ENCODE results near the gene ADGRE1. TPM values are rescaled to one million over a fixed set of nuclear protein-coding genes. Genes with fewer than 3 reads are reported as not detected.

ADGRE1 gene
- total and polyA plus RNA-seq, 2 experiments from 2014 or later: not detected

GRCh38 chr19:6873708-6874431 is 13.5 kb upstream of the ADGRE1 start:
- H3K36me3 ChIP-seq (ENCODE audit: low read depth): no peaks in the 10 kb centered on the region
- in situ Hi-C loops (cut with MboI): no loop called here
- H3F3A ChIP-seq (ENCODE audit: insufficient read depth): no peaks in the 10 kb centered on the region
- H3K9me2 ChIP-seq (ENCODE audit: insufficient read depth): no peaks in the 10 kb centered on the region
- H4K20me1 ChIP-seq (ENCODE audit: insufficient read depth): no peaks in the 10 kb centered on the region
- no peak for DNase-seq
- H3K9ac ChIP-seq: no peak overlapping the region
- 48 to 51% methylated on average over 10 of the region's 10 CpGs for WGBS, 2 experiments (ENCODE audit: low coverage in 1 of 2, low lambda C conversion rate in 2 of 2, missing lambda C conversion rate in 2 of 2)
- H2AFZ ChIP-seq: no peak overlapping the region
- H3K4me1 ChIP-seq (ENCODE audit: insufficient read depth): no peaks in the 10 kb centered on the region
- TF ChIP-seq EZH2 (IDR thresholded peaks at IDR 0.05; ENCODE audit: insufficient read depth, poor library complexity, severe bottlenecking) (no peak), EZH2phosphoT487 (IDR thresholded peaks at IDR 0.05; ENCODE audit: insufficient read depth, low read depth) (no peak)
- H3K4me3 ChIP-seq: no peak overlapping the region
- no peaks in the 10 kb centered on the region for H3K79me2 ChIP-seq (ENCODE audit: insufficient read depth)
- H3K27me3 ChIP-seq (replicated peaks; ENCODE audit: insufficient read depth): no peaks in the 10 kb centered on the region
- H3K4me2 ChIP-seq (ENCODE audit: unreplicated experiment): no peak overlapping the region
- no peaks in the 10 kb centered on the region for H3K9me3 ChIP-seq (ENCODE audit: low read depth)
- H3K27ac ChIP-seq: no peak overlapping the region

GRCh38 chr19:6875218-6875617 is 12.2 kb upstream of the ADGRE1 start:
- no peak for DNase-seq
- no peak for TF ChIP-seq EZH2phosphoT487 (IDR thresholded peaks at IDR 0.05; ENCODE audit: insufficient read depth, low read depth)
- TF ChIP-seq EZH2 (IDR thresholded peaks at IDR 0.05; ENCODE audit: insufficient read depth, poor library complexity, severe bottlenecking): no peak
- Histone ChIP-seq H3K4me2 (ENCODE audit: unreplicated experiment) (no peak overlapping the region), H3K9ac (no peak overlapping the region), H3K79me2 (ENCODE audit: insufficient read depth) (no peaks in the 10 kb centered on the region), H2AFZ (no peak overlapping the region), H3K27ac (no peak overlapping the region), H3K9me2 (ENCODE audit: insufficient read depth) (no peaks in the 10 kb centered on the region), H3K4me1 (ENCODE audit: insufficient read depth) (no peaks in the 10 kb centered on the region), H4K20me1 (ENCODE audit: insufficient read depth) (no peaks in the 10 kb centered on the region), H3F3A (ENCODE audit: insufficient read depth) (no peaks in the 10 kb centered on the region), H3K36me3 (ENCODE audit: low read depth) (no peaks in the 10 kb centered on the region), H3K4me3 (no peak overlapping the region), H3K9me3 (ENCODE audit: low read depth) (no peaks in the 10 kb centered on the region), H3K27me3 (replicated peaks; ENCODE audit: insufficient read depth) (no peaks in the 10 kb centered on the region)
- in situ Hi-C loops (cut with MboI): no loop called here
- 25 to 32% methylated on average over 2 of the region's 2 CpGs for WGBS, 2 experiments (ENCODE audit: low coverage in 1 of 2, low lambda C conversion rate in 2 of 2, missing lambda C conversion rate in 2 of 2)

- no peaks in the 10 kb centered on the region for H3K79me2 ChIP-seq (ENCODE audit: insufficient read depth)
- no peak overlapping the region for H3K27ac ChIP-seq
- H3K4me1 ChIP-seq (ENCODE audit: insufficient read depth): no peaks in the 10 kb centered on the region
- in situ Hi-C loops (cut with MboI): no loop called here
- no peak overlapping the region for H3K4me2 ChIP-seq (ENCODE audit: unreplicated experiment)
- no peaks in the 10 kb centered on the region for H3F3A ChIP-seq (ENCODE audit: insufficient read depth)
- no peaks in the 10 kb centered on the region for H3K9me3 ChIP-seq (ENCODE audit: low read depth)
- H3K9me2 ChIP-seq (ENCODE audit: insufficient read depth): no peaks in the 10 kb centered on the region
- H4K20me1 ChIP-seq (ENCODE audit: insufficient read depth): no peaks in the 10 kb centered on the region
- H2AFZ ChIP-seq: no peak overlapping the region
- no peak overlapping the region for H3K9ac ChIP-seq
- H3K36me3 ChIP-seq (ENCODE audit: low read depth): no peaks in the 10 kb centered on the region
- 44 to 55% methylated on average over 7 of the region's 7 CpGs for WGBS, 2 experiments (ENCODE audit: low coverage in 1 of 2, low lambda C conversion rate in 2 of 2, missing lambda C conversion rate in 2 of 2)
- H3K4me3 ChIP-seq: no peak overlapping the region
- no peak for DNase-seq
- no peaks in the 10 kb centered on the region for H3K27me3 ChIP-seq (replicated peaks; ENCODE audit: insufficient read depth)
- TF ChIP-seq EZH2phosphoT487 (IDR thresholded peaks at IDR 0.05; ENCODE audit: insufficient read depth, low read depth): no peak
- no peak for TF ChIP-seq EZH2 (IDR thresholded peaks at IDR 0.05; ENCODE audit: insufficient read depth, poor library complexity, severe bottlenecking)
These were observed 10.6 kb upstream of the ADGRE1 start for GRCh38 chr19:6876748-6877147.

GRCh38 chr19:6877766-6878165 is 9.6 kb upstream of the ADGRE1 start:
- Histone ChIP-seq H3K4me1 (ENCODE audit: insufficient read depth) (no peaks in the 10 kb centered on the region), H3K79me2 (ENCODE audit: insufficient read depth) (no peaks in the 10 kb centered on the region), H3K4me3 (no peak overlapping the region), H3K27me3 (replicated peaks; ENCODE audit: insufficient read depth) (no peaks in the 10 kb centered on the region), H3F3A (ENCODE audit: insufficient read depth) (no peaks in the 10 kb centered on the region), H3K9ac (no peak overlapping the region), H3K4me2 (ENCODE audit: unreplicated experiment) (no peak overlapping the region), H3K27ac (no peak overlapping the region), H4K20me1 (ENCODE audit: insufficient read depth) (no peaks in the 10 kb centered on the region), H3K36me3 (ENCODE audit: low read depth) (no peaks in the 10 kb centered on the region), H3K9me2 (ENCODE audit: insufficient read depth) (no peaks in the 10 kb centered on the region), H3K9me3 (ENCODE audit: low read depth) (no peaks in the 10 kb centered on the region), H2AFZ (no peak overlapping the region)
- WGBS, 2 experiments (ENCODE audit: low coverage in 1 of 2, low lambda C conversion rate in 2 of 2, missing lambda C conversion rate in 2 of 2): 35 to 40% methylated on average over 4 of the region's 4 CpGs
- in situ Hi-C loops (cut with MboI): no loop called here
- DNase-seq: no peak
- TF ChIP-seq EZH2phosphoT487 (IDR thresholded peaks at IDR 0.05; ENCODE audit: insufficient read depth, low read depth): no peak
- TF ChIP-seq EZH2 (IDR thresholded peaks at IDR 0.05; ENCODE audit: insufficient read depth, poor library complexity, severe bottlenecking): no peak

All from GM23248 (cell line).